ENCODE measurements around the gene GARRE1. TPM values are rescaled to one million over a fixed set of nuclear protein-coding genes. Genes with fewer than 3 reads are reported as not detected.
A peak's percentile ranks its signal among the peaks of the same experiment; 100 is the strongest.

GARRE1 gene
- total RNA-seq, 4 donors from 2014 or later: 14.3 to 30.3 (median 21.9) TPM

DNA sequence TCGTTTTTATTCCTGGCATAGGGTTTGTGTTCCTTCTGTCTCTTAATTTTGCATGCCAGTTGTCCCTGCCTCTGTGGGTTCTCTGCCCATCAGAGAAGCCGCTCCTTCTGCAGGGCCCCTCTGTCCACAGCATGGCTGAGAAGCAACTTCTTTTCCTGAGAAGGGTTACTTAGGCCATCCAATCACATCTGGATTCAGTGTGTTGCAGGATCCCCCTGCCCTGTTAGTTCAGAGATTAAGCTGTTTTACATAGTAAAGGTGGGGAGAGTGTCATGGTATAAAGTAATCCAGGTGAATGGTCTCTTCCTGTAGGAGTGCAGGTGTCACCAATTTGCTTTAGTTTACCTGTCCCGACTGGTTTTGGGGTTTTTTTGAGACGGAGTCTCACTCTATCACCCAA is 22.9 kb upstream of the GARRE1 start:
- TF ChIP-seq EP300 (IDR thresholded peaks at IDR 0.05) (no peak), POLR2A (IDR thresholded peaks at IDR 0.05) (no peak), POLR2AphosphoS5 (IDR thresholded peaks at IDR 0.05) (no peak)
- TF ChIP-seq, protein P1, sequence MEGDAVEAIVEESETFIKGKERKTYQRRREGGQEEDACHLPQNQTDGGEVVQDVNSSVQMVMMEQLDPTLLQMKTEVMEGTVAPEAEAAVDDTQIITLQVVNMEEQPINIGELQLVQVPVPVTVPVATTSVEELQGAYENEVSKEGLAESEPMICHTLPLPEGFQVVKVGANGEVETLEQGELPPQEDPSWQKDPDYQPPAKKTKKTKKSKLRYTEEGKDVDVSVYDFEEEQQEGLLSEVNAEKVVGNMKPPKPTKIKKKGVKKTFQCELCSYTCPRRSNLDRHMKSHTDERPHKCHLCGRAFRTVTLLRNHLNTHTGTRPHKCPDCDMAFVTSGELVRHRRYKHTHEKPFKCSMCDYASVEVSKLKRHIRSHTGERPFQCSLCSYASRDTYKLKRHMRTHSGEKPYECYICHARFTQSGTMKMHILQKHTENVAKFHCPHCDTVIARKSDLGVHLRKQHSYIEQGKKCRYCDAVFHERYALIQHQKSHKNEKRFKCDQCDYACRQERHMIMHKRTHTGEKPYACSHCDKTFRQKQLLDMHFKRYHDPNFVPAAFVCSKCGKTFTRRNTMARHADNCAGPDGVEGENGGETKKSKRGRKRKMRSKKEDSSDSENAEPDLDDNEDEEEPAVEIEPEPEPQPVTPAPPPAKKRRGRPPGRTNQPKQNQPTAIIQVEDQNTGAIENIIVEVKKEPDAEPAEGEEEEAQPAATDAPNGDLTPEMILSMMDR (IDR thresholded peaks at IDR 0.05): no peak
- Histone ChIP-seq H3K9me3 (no peaks in the 10 kb centered on the region), H3K4me3 (no peak overlapping the region), H3K27ac (no peak overlapping the region), H3K36me3 (peaks cover 0 to 50% of the 10 kb centered on the region in 2 donors), H3K27me3 (no peaks in the 10 kb centered on the region), H3K4me1 (peaks cover 0 to 27% (median 8%) of the 10 kb centered on the region in 3 donors)
- no peak for ATAC-seq
- WGBS, 2 donors (ENCODE audit: low coverage in 1 of 2): 81 to 90% methylated on average over 3 to 4 of the region's 4 CpGs

DNA sequence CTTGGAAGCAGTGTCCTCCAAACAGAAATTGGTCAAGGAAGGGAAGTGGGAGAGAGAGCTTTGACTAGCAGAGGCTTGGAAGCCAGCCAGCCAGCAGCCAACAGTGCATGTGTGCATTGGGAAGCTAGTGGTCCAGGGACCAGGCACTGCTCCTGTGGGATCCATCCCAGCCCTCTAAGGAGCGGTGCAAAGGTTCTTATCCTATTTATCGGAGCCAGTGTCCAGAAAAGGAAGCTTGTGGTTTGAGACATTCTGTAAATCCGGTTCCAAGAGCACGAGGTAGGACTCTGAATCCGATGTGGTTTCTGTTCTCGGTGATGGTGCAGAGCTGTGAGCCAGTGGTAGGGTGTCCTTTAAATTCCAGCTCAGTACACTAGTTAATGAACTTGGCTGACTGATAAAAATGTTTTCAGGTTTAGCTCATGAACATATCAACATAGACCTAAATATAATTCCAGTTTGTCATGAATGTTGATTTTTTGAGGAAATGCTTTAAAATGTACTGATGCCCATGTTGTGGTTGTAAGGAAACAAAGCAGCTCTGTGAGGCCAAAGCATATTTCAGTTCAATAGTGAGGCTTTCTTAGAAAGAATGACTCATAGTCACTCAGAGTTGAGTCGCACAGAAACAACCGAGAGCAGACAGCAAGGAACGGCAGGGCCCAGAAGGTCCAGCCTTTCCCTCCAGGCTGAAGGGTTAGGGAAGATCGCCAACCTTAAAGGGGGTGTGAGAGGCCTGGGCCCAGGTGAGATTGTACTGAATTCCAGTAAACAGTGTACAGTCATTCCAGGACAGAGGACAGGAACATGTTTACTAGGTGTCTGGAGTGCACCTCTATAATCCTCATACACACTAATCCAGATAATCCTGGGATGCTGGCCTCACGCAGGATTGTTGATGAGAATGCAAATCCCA is 21.5 kb upstream of the GARRE1 start:
- no peaks in the 10 kb centered on the region for H3K27me3 ChIP-seq
- ATAC-seq: peak; percentile 72
- H3K27ac ChIP-seq: peak overlapping the region in 3 of 4 donors; percentile 48 to 59 (median 58)
- H3K36me3 ChIP-seq: peaks cover 0 to 37% of the 10 kb centered on the region in 2 donors
- TF ChIP-seq, protein P1 (IDR thresholded peaks at IDR 0.05): no peak
- TF ChIP-seq POLR2AphosphoS5 (IDR thresholded peaks at IDR 0.05): peak; percentile 15
- no peaks in the 10 kb centered on the region for H3K9me3 ChIP-seq
- 24 to 31% methylated on average over 11 of the region's 11 CpGs for WGBS, 2 donors (ENCODE audit: low coverage in 1 of 2)
- H3K4me1 ChIP-seq: peaks cover 0 to 27% (median 8%) of the 10 kb centered on the region in 3 donors
- no peak overlapping the region for H3K4me3 ChIP-seq

DNA sequence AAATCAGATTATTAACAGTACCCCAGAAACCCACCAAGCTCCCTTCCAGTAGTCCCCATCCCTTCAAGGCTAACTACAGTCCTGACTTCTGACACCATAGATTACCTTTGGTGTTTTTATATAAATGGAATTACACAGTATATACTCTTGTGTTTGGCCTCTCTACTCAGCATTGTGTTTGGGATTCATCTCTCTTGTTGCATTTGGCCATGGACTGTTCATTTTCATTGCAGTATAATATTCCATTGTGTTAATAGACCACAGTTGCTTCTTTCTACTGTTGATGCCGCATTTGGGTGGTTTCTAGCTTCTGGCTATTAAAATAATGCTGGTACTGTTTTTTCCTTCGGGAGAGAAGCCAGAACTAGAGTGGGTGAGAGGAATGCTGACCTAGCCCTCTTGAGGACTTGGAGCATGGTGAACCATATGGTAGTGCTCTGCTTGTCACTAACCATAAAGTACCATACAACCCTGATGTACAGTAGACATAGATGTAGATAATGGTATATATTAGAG is 18.9 kb upstream of the GARRE1 start:
- Histone ChIP-seq H3K27ac (no peak overlapping the region), H3K4me3 (no peak overlapping the region), H3K36me3 (peaks cover 0 to 10% of the 10 kb centered on the region in 2 donors), H3K27me3 (no peaks in the 10 kb centered on the region), H3K4me1 (peaks cover 0 to 27% (median 8%) of the 10 kb centered on the region in 3 donors), H3K9me3 (no peaks in the 10 kb centered on the region)
- ATAC-seq: no peak
- 100% methylated on average over 1 of the region's 2 CpGs; no CpG with 5 or more reads in 1 of the 2 donors for WGBS, 2 donors (ENCODE audit: low coverage in 1 of 2)
- no peak for TF ChIP-seq POLR2A (IDR thresholded peaks at IDR 0.05)
- TF ChIP-seq POLR2AphosphoS5 (IDR thresholded peaks at IDR 0.05): no peak
- TF ChIP-seq, protein P1 (IDR thresholded peaks at IDR 0.05): no peak
- no peak for TF ChIP-seq EP300 (IDR thresholded peaks at IDR 0.05)

DNA sequence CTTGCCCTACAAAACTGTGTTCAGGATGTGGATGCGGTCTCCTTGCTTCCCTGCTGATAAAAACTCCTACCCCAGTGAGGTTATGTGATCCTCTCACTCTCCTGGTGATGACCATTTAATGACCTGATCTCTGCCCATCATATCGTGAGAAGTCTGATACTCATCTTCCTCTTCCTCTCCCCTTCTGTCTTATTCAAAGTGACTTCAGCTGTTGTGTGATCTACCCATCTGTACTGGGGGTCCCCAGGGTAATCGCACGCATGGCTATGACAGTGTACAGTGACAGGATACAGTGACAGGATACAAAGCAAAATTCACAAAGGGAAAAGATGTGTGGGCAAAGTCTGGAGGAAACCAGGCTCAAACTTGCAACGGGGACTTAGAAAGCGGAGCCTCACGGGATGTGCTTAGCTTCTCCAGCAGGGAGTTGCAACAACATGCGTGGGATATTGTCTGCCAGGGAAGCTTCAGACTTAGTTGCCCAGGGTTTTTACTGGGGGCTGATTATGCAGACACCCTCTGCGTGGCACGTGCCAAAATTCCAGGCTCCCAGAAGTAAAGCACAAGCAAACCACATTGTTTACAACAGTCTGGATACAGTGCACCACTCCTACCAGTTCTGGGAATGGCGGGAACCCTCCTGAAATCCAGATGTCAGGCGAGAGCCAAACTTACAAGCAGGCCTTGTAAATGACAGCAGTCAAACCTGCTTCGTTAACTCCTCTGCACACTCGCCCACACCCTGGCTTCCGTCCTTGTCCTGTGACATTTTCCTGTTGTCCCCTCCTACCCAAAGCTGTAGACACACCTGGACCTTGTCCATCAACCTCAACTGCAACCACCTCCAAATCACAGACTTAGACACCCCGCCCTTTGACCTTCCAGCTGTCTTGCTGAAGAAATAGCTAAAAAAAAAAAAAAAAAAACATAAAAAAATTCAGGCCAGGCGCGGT is 18.0 kb upstream of the GARRE1 start:
- 61 to 72% methylated on average over 10 to 14 of the region's 18 CpGs for WGBS, 2 donors (ENCODE audit: low coverage in 1 of 2)
- H3K27me3 ChIP-seq: no peaks in the 10 kb centered on the region
- H3K4me3 ChIP-seq: no peak overlapping the region
- H3K27ac ChIP-seq: no peak overlapping the region
- ATAC-seq: no peak
- H3K4me1 ChIP-seq: peaks cover 0 to 27% (median 8%) of the 10 kb centered on the region in 3 donors
- no peaks in the 10 kb centered on the region for H3K9me3 ChIP-seq
- TF ChIP-seq POLR2A (IDR thresholded peaks at IDR 0.05): no peak
- TF ChIP-seq EP300 (IDR thresholded peaks at IDR 0.05): no peak
- TF ChIP-seq POLR2AphosphoS5 (IDR thresholded peaks at IDR 0.05): no peak
- TF ChIP-seq, protein P1 (IDR thresholded peaks at IDR 0.05): no peak
- peaks cover 0 to 2% of the 10 kb centered on the region in 2 donors for H3K36me3 ChIP-seq
